Endothelial cell of umbilical vein (primary cell): ENCODE data around the gene CCDC85A. TPM values are rescaled to one million over a fixed set of nuclear protein-coding genes. Genes with fewer than 3 reads are reported as not detected.

Source experiments
- BruUV-seq: library from RNA; stranded (reverse); fragments of 400-500 nt; replicated peaks from 2 replicates; lab custom pipeline; 2021; lab: Mats Ljungman, UMichigan
- CTCF ChIA-PET: fragments of 300-600, 350-600 bp; sonication (Branson Sonifier 250); formaldehyde crosslinking; loops from one replicate; lab custom pipeline; 2021; ENCODE audit warnings: antibody characterized with exemption, inconsistent platforms; lab: Charles Lee
- POLR2A ChIA-PET: fragments of 300-600, 350-600 bp; sonication (Branson Sonifier 250); formaldehyde crosslinking; loops from one replicate; lab custom pipeline; 2021; ENCODE audit warnings: antibody characterized with exemption, inconsistent platforms; lab: Charles Lee
- DNase-seq: peaks from one replicate; pipeline ENCODE4 v3.0.0-alpha.2; 2011; ENCODE audit warnings: low read depth, low spot score
- FAIRE-seq: peaks from 2 replicates; lab custom pipeline; 2011; peaks lifted over from hg19 to GRCh38; lab: Jason Lieb, UNC
- H2AFZ ChIP-seq: 2 replicates; pipeline ENCODE4 v1.6.0; 2012; ENCODE audit warnings: low read depth, low read length, control low read depth, inconsistent platforms
- H3K27ac ChIP-seq: 2 replicates; pipeline ENCODE4 v1.5.1; 2011; ENCODE audit warnings: low read depth, mild to moderate bottlenecking, control low read depth, low read length, moderate library complexity; ENCODE audit not compliant: insufficient read depth
- H3K27me3 ChIP-seq, 2 experiments: 2 replicates each; pipeline versions ENCODE4 v1.6.0 to v1.6.1; 2011; ENCODE audit warnings: low read length in 2 of 2, mixed read lengths in 1 of 2; ENCODE audit not compliant: control insufficient read depth in 2 of 2, insufficient read depth in 2 of 2
- H3K36me3 ChIP-seq, 2 experiments: 2 replicates in 1 of 2; 3 replicates in 1 of 2; pipeline ENCODE4 v1.5.1; 2011; ENCODE audit warnings: low read length in 2 of 2, mild to moderate bottlenecking in 1 of 2, moderate library complexity in 1 of 2; ENCODE audit not compliant: control insufficient read depth in 2 of 2, insufficient read depth in 2 of 2; ENCODE audit errors: extremely low read depth in 1 of 2
- H3K4me1 ChIP-seq: 3 replicates; pipeline ENCODE4 v1.5.1; 2011; ENCODE audit warnings: mild to moderate bottlenecking, low read length; ENCODE audit not compliant: control insufficient read depth, insufficient read depth; ENCODE audit errors: extremely low read depth
- H3K4me2 ChIP-seq: 2 replicates; pipeline ENCODE4 v1.6.1; 2011; ENCODE audit warnings: low read length, control low read depth, mixed read lengths; ENCODE audit not compliant: insufficient read depth
- H3K4me3 ChIP-seq, 3 experiments: fragments of 200-600 bp in 1 of 3; sonication (generic), shearing (Covaris generic) in 1 of 3; replicated peaks in 1 of 3; 2 replicates each; pipeline ENCODE4 v1.5.1; 2011 to 2016; ENCODE audit warnings: control low read depth in 3 of 3, low read length in 3 of 3, mild to moderate bottlenecking in 2 of 3, inconsistent platforms in 1 of 3, low read depth in 1 of 3, moderate library complexity in 1 of 3; ENCODE audit not compliant: insufficient read depth in 1 of 3
- H3K79me2 ChIP-seq: 2 replicates; pipeline ENCODE4 v1.6.0; 2012; ENCODE audit warnings: low read length, inconsistent platforms; ENCODE audit not compliant: control insufficient read depth, insufficient read depth
- H3K9ac ChIP-seq: replicated peaks from 2 replicates; pipeline ENCODE3; 2011; ENCODE audit warnings: low read length, control low read depth; ENCODE audit not compliant: insufficient read depth; ENCODE audit errors: extremely low read depth
- H3K9me1 ChIP-seq: replicated peaks from 3 replicates; pipeline ENCODE4 v1.6.0; 2011; ENCODE audit warnings: mild to moderate bottlenecking, low read length; ENCODE audit not compliant: control insufficient read depth, insufficient read depth; ENCODE audit errors: extremely low read depth
- H3K9me3 ChIP-seq: replicated peaks from 2 replicates; pipeline ENCODE4 v1.5.1; 2012; ENCODE audit warnings: low read length, inconsistent platforms; ENCODE audit not compliant: control insufficient read depth, insufficient read depth
- H4K20me1 ChIP-seq: replicated peaks from 2 replicates; pipeline ENCODE3; 2011; ENCODE audit warnings: mild to moderate bottlenecking, low read length; ENCODE audit not compliant: control insufficient read depth, insufficient read depth; ENCODE audit errors: extremely low read depth
- CTCF ChIP-seq, 2 donors: IDR thresholded peaks; 1 replicate in 1 of 2; 2 replicates in 1 of 2; pipeline ENCODE4 v1.5.1; 2011; ENCODE audit warnings: low read length in 2 of 2, mild to moderate bottlenecking in 2 of 2, moderate library complexity in 2 of 2, control low read depth in 1 of 2, inconsistent platforms in 1 of 2, low read depth in 1 of 2; ENCODE audit not compliant: insufficient read depth in 1 of 2; ENCODE audit errors: extremely low read depth in 1 of 2
- EZH2 ChIP-seq: IDR thresholded peaks from 2 replicates; pipeline ENCODE4 v1.6.1; 2012; ENCODE audit warnings: borderline replicate concordance, low read depth, mild to moderate bottlenecking, moderate library complexity, low read length, inconsistent platforms; ENCODE audit not compliant: severe bottlenecking
- FOS ChIP-seq: IDR thresholded peaks from 2 replicates; pipeline ENCODE4 v1.6.1; 2011; ENCODE audit warnings: mild to moderate bottlenecking, low read length, moderate library complexity, borderline replicate concordance; ENCODE audit not compliant: insufficient read depth
- GATA2 ChIP-seq: IDR thresholded peaks from 2 replicates; pipeline ENCODE4 v1.7.0; 2011; ENCODE audit warnings: low read depth, mild to moderate bottlenecking, moderate library complexity, mixed read lengths, low read length; ENCODE audit not compliant: insufficient read length, insufficient read depth
- JUN ChIP-seq: IDR thresholded peaks from 2 replicates; pipeline ENCODE4 v1.6.1; 2011; ENCODE audit warnings: borderline replicate concordance, low read depth; ENCODE audit not compliant: insufficient read length, insufficient read depth
- MAX ChIP-seq: IDR thresholded peaks from 2 replicates; pipeline ENCODE4 v1.6.1; 2011; ENCODE audit not compliant: insufficient read depth, insufficient read length
- MYC ChIP-seq: IDR thresholded peaks from one replicate; pipeline ENCODE4 v1.6.1; 2011; ENCODE audit warnings: mild to moderate bottlenecking, low read depth, low read length
- POLR2A ChIP-seq: IDR thresholded peaks from 2 replicates; pipeline ENCODE4 v1.6.1; 2012; ENCODE audit warnings: low read depth, mild to moderate bottlenecking, control low read depth, low read length
- POLR2AphosphoS5 ChIP-seq: IDR thresholded peaks from 2 replicates; pipeline ENCODE4 v1.6.1; 2012; ENCODE audit warnings: low read depth, mild to moderate bottlenecking, control low read depth, low read length, moderate library complexity; ENCODE audit not compliant: insufficient read depth
- dilution Hi-C: fragments of 300-500 bp; cut with MboI; formaldehyde crosslinking; loops from one replicate; pipeline ENCODE4 v1.15.0; 2019; ENCODE audit warnings: low sequenced_read_pairs; ENCODE audit not compliant: extremely low pct_ligation_motif_present
- intact Hi-C: fragments of 100-400 bp; cut with micrococcal nuclease; formaldehyde crosslinking; loops from one replicate; pipeline ENCODE4 v1.10.0; 2022
- polyA plus RNA-seq, 4 experiments: library from polyadenylated mRNA; depleted of rRNA in 3 of 4; stranded (reverse) in 3 of 4; unstranded in 1 of 4; fragments of >200 nt; gene quantifications; 2 replicates each; pipeline versions ENCODE4 v1.2.1 to v1.2.3, GENCODE V29; 2011 to 2012; ENCODE audit warnings: missing spikeins in 1 of 4
- total RNA-seq: library from RNA; stranded (reverse); gene quantifications from 2 replicates; pipeline ENCODE4 v1.2.3, GENCODE V29; 2021

The CCDC85A gene
- total and polyA plus RNA-seq, 2 donors (not counting 3 experiments of a cell fraction or from before 2014, with no cell fraction given): 5.1 to 10.4 TPM

GRCh38 chr2:56147907-56148306 lies 35.9 kb upstream of the CCDC85A start:
- dilution Hi-C loops: no loop called here
- CTCF ChIA-PET: no interaction called here
- FAIRE-seq (no peak), DNase-seq (no peak)
- Histone ChIP-seq H3K4me2 (no peak overlapping the region), H3K9me3 (no peaks in the 10 kb centered on the region), H2AFZ (no peak overlapping the region), H3K9me1 (no peaks in the 10 kb centered on the region), H3K9ac (no peak overlapping the region), H3K4me3 (no peak overlapping the region), H3K27ac (no peak overlapping the region), H3K4me1 (no peaks in the 10 kb centered on the region), H3K27me3 (peaks cover 15 to 17% of the 10 kb centered on the region in 2 experiments), H3K36me3 (no peaks in the 10 kb centered on the region), H4K20me1 (no peaks in the 10 kb centered on the region), H3K79me2 (no peaks in the 10 kb centered on the region)
- TF ChIP-seq MAX: no peak
- no peak for TF ChIP-seq CTCF (IDR thresholded peaks at IDR 0.05; ENCODE audit: extremely low read depth in 1 of 2, insufficient read depth in 1 of 2, low read depth in 1 of 2, low read length in 2 of 2)
- no peak for TF ChIP-seq POLR2A
- no peak for TF ChIP-seq FOS
- no peak for TF ChIP-seq EZH2
- no peak for TF ChIP-seq MYC
- POLR2A ChIA-PET: no interaction called here
- BruUV-seq: no TSS peak
- intact Hi-C loops: no loop called here

- Histone ChIP-seq H2AFZ (no peak overlapping the region), H3K9me3 (no peaks in the 10 kb centered on the region), H3K79me2 (no peaks in the 10 kb centered on the region), H4K20me1 (no peaks in the 10 kb centered on the region), H3K4me3 (no peak overlapping the region), H3K36me3 (no peaks in the 10 kb centered on the region), H3K27ac (no peak overlapping the region), H3K9ac (no peak overlapping the region), H3K4me2 (no peak overlapping the region), H3K27me3 (peaks cover 17 to 21% of the 10 kb centered on the region in 2 experiments), H3K4me1 (no peaks in the 10 kb centered on the region), H3K9me1 (no peaks in the 10 kb centered on the region)
- dilution Hi-C loops: no loop called here
- POLR2A ChIA-PET: no interaction called here
- BruUV-seq: no TSS peak
- intact Hi-C loops: no loop called here
- CTCF ChIA-PET: interaction anchor here (0.8 kb wide), 1 partner anchor 19 kb away, joined by 3 read pairs; no protein-coding TSS in a partner anchor
- TF ChIP-seq CTCF (IDR thresholded peaks at IDR 0.05; ENCODE audit: extremely low read depth in 1 of 2, insufficient read depth in 1 of 2, low read depth in 1 of 2, low read length in 2 of 2) (no peak), MYC (no peak), EZH2 (no peak), FOS (no peak), POLR2AphosphoS5 (no peak), POLR2A (no peak), JUN (no peak), GATA2 (no peak), MAX (no peak)
- DNase-seq (no peak), FAIRE-seq (no peak)
These were observed 35.0 kb upstream of the CCDC85A start for GRCh38 chr2:56148825-56149224.
